HG02981 (cell line): ENCODE data around the gene CCL2.
"Not testable (repeated sequence)": the region's sequence is repeated elsewhere in the genome, so short reads cannot be mapped to it uniquely, and the experiment has no call there.

Experiments used
- ATAC-seq: cut with Tn5 transposase; IDR thresholded peaks from one replicate; pipeline ENCODE4 v1.9.1; 2021; ENCODE audit warnings: mild to moderate bottlenecking, moderate library complexity; ENCODE audit not compliant: unreplicated experiment

Gene CCL2

DNA sequence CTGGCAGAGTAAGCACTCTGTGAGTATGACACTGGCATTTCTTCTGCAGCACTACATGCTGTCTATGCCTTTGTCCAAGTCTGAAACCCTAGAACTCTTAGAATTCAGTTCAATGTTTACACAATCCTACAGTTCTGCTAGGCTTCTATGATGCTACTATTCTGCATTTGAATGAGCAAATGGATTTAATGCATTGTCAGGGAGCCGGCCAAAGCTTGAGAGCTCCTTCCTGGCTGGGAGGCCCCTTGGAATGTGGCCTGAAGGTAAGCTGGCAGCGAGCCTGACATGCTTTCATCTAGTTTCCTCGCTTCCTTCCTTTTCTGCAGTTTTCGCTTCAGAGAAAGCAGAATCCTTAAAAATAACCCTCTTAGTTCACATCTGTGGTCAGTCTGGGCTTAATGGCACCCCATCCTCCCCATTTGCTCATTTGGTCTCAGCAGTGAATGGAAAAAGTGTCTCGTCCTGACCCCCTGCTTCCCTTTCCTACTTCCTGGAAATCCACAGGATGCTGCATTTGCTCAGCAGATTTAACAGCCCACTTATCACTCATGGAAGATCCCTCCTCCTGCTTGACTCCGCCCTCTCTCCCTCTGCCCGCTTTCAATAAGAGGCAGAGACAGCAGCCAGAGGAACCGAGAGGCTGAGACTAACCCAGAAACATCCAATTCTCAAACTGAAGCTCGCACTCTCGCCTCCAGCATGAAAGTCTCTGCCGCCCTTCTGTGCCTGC is at the start of gene CCL2:
TSS of gene CCL2 (plus strand) at position 635 of the 730 bp plus-strand sequence. CDS start at position 700, 65 bp downstream.
- no peak for ATAC-seq

DNA sequence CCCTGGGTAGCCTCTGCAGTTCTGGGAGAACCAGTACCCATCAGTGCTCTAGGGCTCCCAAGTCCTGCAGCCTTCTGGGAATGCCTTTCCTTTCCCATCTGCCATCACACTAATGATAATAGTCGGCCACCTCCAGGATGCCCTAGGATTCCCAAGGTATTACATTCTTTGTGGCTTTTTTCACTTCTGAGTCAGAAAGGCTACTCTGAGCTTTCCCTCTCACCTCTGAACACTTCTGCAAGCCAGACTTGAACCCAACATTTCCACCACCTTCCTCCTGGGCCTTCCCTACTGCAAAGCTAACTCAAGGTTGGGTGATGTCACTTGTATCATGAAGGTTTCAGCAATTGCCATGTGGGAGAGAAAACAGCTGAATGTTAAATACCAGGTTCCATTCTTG is 49.7 kb upstream of the CCL2 start:
- no peak for ATAC-seq

DNA sequence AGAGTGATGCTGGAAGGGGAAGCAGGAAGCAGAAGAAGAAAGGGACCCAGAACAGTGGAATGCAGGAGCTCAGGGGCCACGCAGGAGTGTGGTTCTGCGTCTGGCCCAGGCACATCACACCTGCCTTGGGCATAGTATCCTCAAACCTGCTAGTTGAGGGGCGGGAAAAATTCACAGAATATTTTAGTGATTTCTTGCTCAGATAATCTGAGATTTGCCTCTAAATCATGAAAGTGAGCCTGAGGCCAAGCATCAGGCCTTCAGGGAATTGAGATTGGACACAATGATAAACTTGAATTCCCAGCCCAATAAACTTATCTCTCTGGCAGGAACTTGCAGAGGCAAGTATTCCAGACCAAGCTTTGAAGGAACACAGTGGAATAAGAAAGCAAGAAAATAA is 48.5 kb upstream of the CCL2 start:
- ATAC-seq, result no peak

DNA sequence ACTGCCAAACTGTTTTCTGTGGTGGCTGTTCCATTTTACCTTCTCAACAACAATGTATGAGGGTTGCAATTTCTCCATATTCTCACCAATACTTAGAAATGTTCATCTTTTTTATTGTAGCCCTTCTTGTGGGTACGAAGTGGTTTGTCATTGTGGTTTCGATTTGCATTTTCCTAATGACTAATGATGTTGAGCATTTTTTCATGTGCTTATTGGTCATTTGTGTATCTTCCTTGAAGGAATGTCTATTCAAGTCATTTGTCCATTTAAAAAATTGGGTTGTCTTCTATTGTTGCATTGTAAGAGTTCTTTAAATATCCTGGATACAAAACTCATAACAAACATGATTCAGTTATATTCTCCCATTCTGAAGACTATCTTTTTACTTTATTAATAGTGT is 47.5 kb upstream of the CCL2 start:
- no peak for ATAC-seq

DNA sequence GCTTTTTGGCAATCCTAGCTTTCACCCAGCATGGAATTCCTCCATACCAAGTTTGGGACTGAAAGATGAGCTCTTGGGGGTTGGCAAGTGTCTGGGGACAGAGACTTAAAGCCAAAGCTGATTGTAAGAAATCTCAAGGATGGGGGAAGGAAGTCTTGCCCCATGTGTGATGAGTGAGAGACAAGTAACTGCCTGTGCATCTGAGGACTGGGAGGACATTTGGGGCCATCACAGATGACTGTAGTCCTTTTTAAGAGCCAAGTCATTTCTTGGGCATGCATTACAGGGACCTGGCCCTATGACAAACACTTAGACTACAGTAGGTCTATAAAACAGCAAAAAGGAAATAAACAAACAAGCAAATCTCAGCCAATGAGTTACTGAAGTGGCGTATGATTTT is 36.3 kb upstream of the CCL2 start:
- ATAC-seq, result no peak

DNA sequence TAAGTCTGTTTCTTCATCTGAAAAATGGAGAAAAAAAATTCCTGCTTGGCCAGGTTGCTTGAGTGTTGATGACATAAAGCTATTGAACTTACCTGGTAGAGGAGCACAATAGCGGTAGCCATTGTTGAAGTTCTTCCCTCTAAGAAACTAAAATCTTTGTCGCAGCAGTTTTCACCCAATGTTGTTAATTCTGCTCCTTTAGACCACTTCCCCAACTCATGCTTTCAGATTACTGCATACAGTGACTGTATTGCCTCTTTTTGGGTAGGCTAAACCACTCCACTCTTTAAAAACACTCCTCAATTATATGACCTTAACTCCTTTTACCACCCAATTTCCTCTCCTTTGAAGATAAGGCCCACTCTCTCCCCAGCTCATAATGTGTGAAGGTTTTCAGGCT is 35.7 kb upstream of the CCL2 start:
- no peak for ATAC-seq

DNA sequence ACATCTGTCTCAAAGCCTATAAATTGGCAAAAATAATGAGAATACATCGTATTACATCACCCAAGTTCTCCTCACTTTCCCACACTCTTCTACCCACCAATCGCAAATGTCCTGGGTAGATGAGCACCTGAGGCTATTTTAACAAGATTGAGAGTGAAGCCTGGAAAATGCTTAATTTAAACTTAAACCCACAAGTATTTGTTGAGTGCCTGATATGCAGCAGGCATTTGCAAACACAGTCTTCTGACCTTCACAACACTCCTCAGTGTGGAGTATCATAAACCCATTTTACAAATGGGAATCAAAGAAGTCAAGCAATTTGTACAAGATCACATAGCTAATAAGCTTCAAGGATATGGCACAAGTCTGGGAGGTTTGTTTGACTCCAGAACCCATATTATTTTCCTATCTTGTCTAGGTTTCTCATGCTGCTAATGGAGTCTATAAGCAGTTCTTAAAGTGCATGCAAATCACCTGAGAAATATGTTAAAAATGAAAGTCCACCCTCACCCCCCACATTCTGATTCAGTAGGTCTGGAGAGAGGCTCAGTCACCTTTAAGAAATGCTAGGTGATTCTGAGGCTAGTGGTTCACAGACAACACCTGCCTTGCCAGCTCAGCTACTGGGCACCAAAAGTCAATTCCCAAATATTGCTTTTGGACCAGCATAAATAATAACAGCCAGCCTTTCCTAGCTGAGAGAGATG is 34.9 kb upstream of the CCL2 start:
- no peak for ATAC-seq

DNA sequence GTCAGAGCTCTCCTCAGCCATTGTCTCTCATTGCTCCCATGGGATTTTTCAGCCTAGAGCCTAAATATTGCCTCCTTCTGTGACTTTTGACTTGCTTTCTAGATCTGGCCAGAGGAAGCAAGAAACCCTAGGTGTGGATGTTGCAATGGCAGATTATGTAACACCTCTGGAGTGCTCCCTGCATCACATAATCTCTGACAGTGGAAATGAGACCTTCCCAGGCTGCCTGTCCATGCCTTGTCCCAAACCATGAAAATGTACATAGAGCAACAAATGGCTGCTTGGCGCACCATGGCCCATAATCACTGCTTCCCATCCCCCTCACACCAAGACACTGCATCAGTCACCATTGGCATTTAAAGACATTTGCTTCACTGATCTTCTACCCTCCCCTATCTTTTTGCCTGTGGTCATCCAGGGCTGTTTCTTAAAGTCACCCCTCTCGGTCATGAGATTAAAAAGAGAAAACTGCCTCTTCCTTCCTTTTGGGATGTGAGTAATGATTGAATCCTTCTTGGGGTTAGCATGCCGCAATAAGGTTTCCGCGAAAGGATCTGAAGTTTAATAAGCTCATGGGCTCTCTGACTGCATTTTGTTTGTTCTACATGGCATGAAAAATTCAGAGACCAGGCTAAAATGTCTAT is 34.2 kb upstream of the CCL2 start:
- no peak for ATAC-seq

DNA sequence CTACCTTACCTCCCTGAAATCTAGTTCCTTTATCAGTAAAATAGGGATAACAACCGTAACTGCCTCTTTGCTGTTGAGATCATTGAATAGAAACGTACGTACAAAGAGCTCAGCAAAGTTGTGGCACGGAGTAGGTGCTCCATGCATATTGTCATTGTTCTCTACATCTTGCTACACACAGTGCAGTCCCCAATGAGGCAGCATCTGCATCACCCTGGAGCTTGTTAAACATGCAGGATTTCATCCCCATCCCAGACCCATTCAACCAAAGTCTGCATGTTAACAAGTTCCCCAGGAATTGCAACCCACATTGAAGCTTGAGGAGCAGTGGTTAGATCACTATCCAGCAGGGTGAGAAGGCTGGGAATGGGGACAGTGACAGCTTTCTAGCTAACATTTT is 33.7 kb upstream of the CCL2 start:
- ATAC-seq, result no peak

DNA sequence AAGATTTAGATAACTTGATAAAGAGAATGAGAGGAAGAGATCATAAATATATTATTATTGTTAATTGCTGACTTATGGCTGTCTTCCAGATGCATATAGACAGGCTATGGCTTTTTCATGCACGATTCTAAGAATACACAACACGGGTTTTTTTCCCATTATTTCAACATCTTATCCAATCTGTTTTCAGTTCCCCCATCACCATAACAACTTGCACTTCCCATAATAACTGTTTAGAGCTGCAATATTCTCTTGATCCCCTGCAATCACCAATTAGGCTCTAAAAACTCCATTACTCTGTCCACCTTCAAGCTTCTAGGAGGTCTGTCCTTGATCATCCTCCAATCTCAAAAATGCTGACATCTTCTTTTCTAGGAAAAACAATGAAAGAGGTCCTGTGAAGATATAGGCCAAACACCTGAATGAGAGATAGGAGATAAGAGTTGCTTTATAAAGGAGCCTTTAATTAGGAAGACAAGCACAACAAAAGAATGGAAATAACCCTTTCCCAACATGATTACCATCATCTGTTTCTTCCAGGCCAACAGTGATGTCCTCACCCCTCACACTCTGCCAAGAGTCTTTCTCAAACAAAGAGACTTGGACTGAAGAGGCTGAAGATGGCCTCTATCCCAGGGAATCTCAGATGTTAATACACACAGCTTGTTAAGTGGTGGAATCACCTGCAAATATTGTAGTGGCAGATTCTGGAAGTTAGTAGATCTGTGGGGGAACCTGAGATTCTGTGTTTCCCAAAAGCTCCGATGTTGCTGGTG is 32.2 kb upstream of the CCL2 start:
- ATAC-seq, result no peak

DNA sequence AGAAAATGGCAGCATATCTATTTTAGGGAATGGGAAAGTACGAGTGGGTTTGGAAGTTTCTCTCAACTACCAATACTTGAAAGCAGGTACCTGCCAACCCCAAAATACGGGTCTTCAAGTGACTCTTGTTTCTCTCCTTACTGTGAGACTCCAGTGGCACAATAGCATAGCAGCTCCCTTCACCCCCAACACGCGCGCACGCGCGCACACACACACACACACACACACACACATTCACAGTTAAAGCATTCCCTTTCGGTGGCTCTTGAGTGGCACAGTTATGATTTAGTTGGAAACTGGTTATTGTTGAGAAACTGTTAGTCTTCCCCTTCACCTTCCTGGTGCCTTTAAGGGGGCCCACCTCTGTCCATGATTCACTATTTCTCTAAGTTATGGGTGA is 30.0 kb upstream of the CCL2 start:
- no peak for ATAC-seq

DNA sequence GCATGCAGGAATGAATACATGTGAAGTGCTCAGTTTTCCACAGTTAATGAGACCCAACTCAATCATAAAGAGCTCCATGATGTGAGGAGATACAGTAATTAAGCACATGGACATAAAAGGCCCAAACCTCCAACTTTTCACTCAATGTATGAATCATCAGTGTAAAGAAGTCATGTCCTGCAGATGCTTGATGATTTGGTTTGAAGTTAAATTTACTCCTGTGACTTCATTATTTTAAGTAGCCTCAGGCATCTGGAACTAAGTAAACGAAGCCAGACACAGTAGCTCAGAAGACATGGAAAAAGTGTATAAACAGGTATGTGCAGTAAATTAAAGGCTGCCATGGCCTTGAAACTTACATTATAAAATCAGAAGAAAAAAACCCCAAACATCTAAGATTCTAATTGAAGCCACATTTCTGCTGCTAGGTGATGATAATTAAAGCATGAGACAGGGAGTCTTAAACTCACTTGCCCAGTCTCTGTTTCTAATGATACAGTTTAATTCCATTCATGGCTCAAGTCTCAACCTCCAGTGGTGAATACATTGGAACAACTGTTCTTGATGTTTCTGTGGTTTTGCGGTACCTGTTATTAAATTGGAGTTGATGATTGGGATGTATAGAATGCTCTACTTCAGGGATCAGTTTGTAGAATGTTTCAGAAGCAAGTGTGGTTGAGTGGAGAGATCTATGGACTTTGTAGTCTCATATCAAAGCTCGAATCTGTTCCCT is 28.9 kb upstream of the CCL2 start:
- no peak for ATAC-seq

DNA sequence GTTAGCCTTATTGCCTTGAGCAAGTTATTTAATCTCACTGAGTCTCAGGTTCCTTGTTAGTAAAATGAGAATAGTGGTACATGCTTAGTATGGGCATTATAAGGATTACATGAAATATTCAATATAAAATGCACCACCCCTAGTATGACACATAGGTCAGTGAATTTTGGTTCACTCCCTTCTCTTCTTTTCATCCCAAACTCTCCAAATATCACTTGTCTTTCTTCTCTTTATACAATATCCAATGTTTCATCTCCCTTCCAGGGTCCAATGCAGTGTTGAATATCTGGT is 28.4 kb upstream of the CCL2 start:
- no peak for ATAC-seq

DNA sequence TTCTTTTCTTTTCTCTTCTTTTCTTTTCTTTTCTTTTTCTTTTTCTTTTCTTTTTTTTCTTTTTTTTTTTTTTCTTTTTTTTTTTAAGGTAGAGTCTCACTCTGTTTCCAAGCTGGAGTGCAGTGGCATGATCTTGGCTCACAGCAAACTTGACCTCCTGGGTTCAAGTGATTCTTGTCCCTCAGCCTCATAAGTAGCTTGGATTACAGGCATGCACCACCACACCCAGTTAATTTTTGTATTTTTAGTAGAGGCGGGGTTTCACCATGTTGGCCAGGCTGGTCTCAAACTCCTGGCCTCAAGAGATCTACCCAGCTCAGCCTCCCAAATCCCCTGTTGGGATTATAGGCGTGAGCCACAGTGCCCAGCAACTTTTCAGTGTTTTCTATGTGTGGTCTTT is 27.8 kb upstream of the CCL2 start:
- ATAC-seq, result not testable (repeated sequence)

DNA sequence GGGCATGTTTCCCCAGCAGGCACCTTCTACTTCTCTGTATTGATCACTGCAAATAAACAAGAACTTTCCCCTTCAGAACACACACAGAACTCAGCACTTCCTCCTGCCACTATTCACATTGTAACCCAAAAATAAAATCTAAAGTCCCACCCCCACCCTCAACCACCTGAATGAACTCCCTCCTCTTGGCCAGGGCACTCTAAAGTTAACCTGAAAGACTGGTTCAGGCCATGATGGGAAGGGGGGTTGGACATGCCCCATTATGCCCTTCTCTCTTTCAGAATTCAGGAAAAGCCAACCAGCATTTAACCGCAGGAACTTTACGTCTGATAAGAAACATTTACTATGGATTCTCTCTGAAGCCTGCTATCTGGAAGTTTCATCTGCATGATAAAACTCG is 27.4 kb upstream of the CCL2 start:
- no peak for ATAC-seq

DNA sequence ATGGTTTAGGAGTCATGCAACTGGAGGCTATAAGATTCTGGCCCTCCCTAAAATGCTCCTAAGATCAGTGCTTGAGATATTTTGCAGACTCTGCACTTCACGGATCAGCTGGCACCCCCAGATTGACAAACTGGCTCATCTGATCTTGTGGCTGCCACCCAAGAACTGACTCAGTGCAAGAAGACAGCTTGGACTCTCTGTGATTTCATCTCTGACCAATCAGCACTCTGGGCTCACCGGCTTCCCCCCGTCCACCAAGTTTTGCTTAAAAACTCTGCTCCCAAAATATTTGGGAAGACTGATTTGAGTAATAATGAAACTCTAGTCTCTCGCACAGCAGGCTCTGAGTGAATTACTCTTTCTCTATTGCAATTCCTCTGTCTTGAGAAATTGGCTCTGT is 26.3 kb upstream of the CCL2 start:
- no peak for ATAC-seq

DNA sequence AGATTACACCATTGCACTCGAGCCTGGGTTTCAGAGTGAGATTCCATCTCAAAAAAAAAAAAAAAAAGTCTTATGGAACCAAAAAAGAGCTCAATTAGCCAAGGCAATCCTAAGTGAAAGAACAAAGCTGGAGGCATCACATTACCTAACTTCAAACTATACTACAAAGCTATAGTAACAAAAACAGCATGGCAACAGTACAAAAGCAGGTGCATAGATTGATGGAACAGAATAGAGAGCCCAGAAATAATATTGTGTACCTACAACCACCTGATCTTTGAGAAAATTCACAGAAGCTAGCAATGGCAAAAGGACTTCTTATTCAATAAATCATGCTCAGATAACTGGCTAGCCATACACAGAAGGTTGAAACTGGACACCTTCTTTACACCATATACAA is 24.7 kb upstream of the CCL2 start:
- no peak for ATAC-seq

DNA sequence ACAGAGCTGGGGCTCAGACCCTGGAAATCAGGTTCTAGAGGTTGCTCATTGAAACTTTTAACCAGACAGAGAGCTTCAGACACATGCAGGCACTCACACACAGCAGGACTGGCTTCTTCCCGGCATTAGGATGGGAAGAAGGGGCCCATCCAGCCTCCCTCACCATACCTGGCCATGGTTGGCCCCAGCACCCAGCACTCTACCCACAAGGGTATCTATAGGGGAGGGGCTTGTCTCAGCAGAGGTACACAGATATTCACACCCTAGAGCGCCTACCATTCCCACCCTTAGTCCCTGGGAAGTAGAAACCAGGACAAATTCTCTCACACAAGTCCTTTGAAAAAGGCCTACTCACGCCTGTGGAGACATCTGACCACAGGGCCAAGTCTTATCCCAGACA is 20.5 kb upstream of the CCL2 start:
- ATAC-seq, result no peak

DNA sequence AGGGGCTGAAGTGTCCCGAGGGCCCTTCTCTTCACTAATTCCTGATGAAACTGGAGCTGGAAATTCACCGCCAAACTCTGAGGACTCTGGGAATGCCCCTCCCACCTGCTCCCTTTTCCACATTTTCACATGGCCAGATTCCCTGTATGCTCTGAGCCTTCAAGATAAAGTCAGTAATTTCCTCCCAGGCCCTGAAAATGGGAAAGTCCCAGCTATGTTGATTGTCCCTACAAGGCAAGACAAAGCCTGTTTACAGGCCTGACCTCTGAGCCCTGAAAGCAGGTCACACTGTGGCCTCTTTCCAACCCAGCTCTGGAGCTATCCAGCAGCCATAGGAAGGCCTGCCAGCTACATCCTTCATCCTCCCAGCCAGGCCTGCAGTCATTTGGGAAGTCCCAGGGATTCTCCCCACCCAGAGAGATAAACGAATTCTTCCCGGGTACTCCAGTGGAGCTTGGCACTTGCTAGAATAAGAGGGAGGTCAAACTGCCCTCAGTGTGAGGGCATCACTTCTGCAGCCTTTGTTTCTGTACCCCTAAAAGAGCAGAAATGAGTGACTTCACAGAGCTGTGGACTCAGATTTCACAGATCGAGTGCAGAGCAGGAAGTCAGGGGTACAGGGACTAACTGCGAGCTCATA is 19.6 kb upstream of the CCL2 start:
- ATAC-seq, result no peak

DNA sequence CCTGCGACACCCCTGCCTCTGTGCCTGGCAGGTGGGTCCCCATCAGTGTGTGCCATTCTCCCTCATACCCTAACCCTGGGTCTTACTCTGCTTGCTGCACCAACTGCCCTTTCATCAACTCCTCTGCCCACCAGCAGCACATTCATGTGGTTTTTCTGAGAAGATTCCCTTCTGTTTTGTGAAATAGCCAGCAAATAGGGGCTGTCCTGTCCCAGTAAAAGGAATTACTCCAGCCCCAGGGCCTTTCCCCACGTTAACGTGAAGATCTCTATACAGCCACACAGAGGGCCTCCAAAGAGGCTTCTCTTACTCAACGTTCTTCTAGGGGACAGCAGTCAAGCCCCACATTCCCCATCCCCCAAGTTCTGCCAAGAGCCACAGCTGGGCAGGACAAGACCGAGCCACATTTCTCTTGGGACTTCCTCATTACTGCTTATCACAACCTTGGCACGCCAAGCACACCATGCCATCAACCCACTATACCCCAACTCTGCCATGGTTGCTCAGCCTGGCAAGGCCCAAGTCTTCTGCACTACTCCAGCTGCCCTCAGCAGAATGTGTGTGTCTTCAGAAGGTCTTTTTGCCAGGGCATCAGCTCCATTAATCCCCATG is 18.7 kb upstream of the CCL2 start:
- no peak for ATAC-seq
